WERI-Rb-1 (cell line): ENCODE results near the gene DDX52.

Experiments
- DNase-seq: peaks from one replicate; pipeline ENCODE4 v3.0.0-alpha.2; 2020
- H3K27ac ChIP-seq: fragments of 250-450 bp; sonication (Bioruptor Pico); 2 replicates; pipeline ENCODE4 v1.5.1; 2020; ENCODE audit warnings: mild to moderate bottlenecking, moderate library complexity
- H3K27me3 ChIP-seq: fragments of 250-450 bp; sonication (Bioruptor Pico); 2 replicates; pipeline ENCODE4 v1.5.1; 2021; ENCODE audit warnings: mild to moderate bottlenecking, low read depth, moderate library complexity; ENCODE audit not compliant: insufficient read depth, severe bottlenecking
- H3K36me3 ChIP-seq: fragments of 250-450 bp; sonication (Bioruptor Pico); 2 replicates; pipeline ENCODE4 v1.5.1; 2020; ENCODE audit warnings: mild to moderate bottlenecking, moderate library complexity
- H3K4me3 ChIP-seq: 2 replicates; pipeline ENCODE4 v1.5.1; 2011; ENCODE audit warnings: low read depth, mild to moderate bottlenecking, control low read depth, low read length
- H3K9me3 ChIP-seq: fragments of 250-450 bp; sonication (Bioruptor Pico); 2 replicates; pipeline ENCODE4 v1.5.1; 2021; ENCODE audit warnings: mild to moderate bottlenecking, moderate library complexity; ENCODE audit not compliant: severe bottlenecking
- TF ChIP-seq, protein P1 (sequence below): IDR thresholded peaks from 2 replicates; pipeline ENCODE4 v1.5.1; 2011; ENCODE audit warnings: low read depth, mild to moderate bottlenecking, control low read depth, inconsistent platforms, low read length

Gene DDX52

DNA sequence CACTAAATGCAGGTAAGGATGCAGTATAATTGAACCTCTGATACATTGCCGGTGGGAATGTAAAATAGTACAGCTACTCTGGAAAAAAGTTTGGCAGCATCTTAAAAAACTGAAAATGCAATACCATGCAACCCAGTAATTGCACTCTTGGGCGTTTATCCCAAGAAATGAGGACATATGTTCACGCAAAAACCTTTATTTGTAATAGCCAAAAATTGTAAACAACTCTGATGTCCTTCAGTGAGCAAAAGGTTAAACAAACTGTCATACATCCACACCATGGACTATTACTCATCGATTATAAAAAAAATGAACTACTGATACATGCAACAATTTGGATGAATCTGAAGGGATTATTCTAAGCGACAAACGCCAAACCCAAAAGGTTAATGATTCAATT, 51.0 kb downstream of the DDX52 start:
- H3K27me3 ChIP-seq: no peaks in the 10 kb centered on the region
- no peak overlapping the region for H3K27ac ChIP-seq
- H3K9me3 ChIP-seq: no peaks in the 10 kb centered on the region
- TF ChIP-seq, protein P1, sequence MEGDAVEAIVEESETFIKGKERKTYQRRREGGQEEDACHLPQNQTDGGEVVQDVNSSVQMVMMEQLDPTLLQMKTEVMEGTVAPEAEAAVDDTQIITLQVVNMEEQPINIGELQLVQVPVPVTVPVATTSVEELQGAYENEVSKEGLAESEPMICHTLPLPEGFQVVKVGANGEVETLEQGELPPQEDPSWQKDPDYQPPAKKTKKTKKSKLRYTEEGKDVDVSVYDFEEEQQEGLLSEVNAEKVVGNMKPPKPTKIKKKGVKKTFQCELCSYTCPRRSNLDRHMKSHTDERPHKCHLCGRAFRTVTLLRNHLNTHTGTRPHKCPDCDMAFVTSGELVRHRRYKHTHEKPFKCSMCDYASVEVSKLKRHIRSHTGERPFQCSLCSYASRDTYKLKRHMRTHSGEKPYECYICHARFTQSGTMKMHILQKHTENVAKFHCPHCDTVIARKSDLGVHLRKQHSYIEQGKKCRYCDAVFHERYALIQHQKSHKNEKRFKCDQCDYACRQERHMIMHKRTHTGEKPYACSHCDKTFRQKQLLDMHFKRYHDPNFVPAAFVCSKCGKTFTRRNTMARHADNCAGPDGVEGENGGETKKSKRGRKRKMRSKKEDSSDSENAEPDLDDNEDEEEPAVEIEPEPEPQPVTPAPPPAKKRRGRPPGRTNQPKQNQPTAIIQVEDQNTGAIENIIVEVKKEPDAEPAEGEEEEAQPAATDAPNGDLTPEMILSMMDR: no peak
- peaks cover 47% of the 10 kb centered on the region for H3K36me3 ChIP-seq
- no peak overlapping the region for H3K4me3 ChIP-seq
- DNase-seq: no peak

DNA sequence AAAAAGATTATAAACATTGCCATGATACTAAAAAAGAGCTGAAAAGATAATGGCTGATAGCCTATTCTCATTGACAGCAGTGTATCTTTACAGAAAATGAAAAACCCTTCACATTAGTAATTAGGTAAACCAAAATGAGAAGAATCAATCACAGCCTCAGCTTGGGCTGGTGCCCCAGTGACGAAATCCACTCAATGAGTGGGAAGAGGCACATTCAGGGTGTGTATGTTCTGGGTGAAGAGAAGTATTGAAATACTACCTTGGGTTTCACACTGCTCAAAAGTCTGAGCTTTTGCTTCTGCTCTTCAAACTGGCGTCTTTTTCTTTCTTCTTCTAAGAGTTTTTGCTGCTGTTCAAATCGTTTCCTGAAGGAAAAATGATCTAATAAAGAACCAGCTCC, 58.2 kb downstream of the DDX52 start:
- Histone ChIP-seq H3K4me3 (no peak overlapping the region), H3K9me3 (no peaks in the 10 kb centered on the region), H3K36me3 (peaks cover 40% of the 10 kb centered on the region), H3K27me3 (no peaks in the 10 kb centered on the region), H3K27ac (no peak overlapping the region)
- no peak for DNase-seq
- TF ChIP-seq, protein P1: no peak

DNA sequence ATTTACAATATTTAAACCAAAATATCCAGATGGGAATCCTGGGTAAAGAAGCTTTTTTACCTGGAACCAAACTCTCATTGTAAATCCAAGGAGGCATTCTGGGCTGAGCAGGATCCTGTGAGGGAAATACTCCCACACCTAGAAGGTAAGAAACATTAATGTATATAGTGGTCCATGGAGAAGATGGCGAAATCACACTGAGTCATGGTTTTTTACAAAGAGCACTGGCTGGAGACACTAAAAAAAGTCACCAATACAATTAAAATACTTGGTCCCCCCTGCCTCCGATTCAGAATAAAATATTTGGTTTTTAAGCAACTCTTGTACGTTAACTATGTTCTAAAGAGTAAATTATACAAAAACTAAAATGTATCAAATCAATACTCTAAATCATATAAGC, 67.0 kb downstream of the DDX52 start:
- Histone ChIP-seq H3K4me3 (no peak overlapping the region), H3K27ac (no peak overlapping the region), H3K27me3 (no peaks in the 10 kb centered on the region), H3K9me3 (no peaks in the 10 kb centered on the region), H3K36me3 (peaks cover 33% of the 10 kb centered on the region)
- TF ChIP-seq, protein P1: no peak
- no peak for DNase-seq

DNA sequence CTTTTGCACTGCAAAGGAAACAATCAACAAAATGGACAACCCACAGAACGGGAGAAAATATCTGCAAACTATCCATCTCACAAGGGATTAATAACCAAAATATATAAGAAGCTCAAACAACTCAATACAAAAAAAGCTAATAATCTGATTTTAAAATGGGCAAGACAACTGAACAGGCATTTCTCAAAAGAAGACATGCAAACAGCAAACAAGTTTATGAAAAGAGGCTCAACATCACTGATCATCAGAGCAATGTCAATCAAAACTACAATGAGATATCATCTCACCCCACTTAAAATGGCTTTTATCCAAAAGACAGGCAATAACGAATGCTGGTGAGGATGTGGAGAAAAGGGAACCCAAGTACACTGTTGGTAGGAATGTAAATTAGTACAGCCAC, 68.8 kb downstream of the DDX52 start:
- DNase-seq: no peak
- H3K9me3 ChIP-seq: no peaks in the 10 kb centered on the region
- TF ChIP-seq, protein P1: no peak
- no peak overlapping the region for H3K4me3 ChIP-seq
- H3K27ac ChIP-seq: no peak overlapping the region
- peaks cover 40% of the 10 kb centered on the region for H3K36me3 ChIP-seq
- no peaks in the 10 kb centered on the region for H3K27me3 ChIP-seq

DNA sequence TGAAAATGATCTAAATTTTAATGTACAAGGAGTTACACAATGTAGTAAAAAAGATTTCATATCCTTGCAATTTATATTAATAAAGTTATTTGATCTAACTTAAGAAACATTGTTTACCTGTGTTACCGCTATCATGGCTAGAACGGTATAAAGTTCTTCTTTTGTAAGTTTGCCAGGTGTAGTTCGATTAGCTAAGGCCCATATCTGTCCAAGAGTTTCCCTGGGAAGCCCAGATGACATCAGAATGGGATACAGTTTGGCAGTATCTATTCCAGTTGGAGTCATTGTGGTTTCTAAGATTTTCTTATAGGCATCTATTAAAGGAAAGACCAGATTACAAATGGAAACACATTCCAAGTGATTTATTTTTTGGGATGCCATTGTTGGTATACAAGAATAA, 71.6 kb downstream of the DDX52 start:
- Histone ChIP-seq H3K36me3 (peaks cover 51% of the 10 kb centered on the region), H3K4me3 (no peak overlapping the region), H3K27me3 (no peaks in the 10 kb centered on the region), H3K9me3 (no peaks in the 10 kb centered on the region), H3K27ac (no peak overlapping the region)
- TF ChIP-seq, protein P1: no peak
- no peak for DNase-seq

DNA sequence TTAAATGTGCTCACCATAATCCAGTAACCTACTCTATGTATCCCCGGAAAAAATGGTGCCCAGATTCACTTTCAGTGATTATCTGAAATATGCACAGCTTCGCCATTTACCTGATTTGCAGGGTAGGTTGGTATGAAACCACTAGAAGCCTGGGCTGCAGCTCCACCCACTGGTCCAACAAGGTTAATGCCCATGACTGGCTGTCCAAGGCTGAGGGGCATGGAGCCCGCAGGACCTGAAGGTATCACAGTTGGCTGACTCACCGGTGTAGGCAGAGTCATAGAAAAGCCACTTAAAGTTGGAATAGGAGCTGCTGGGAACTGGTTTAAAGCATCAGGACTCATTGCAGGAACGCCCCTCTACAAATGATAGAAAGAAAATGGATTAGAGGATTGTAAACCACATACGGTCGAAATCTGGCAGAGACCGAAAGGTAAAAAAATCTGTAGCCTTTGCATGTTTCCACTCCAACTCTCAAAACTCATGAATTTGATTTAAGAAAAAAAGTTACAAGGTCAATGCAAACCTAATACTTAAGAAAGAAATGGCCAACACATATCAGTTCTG, 72.6 kb downstream of the DDX52 start:
- H3K27me3 ChIP-seq: no peaks in the 10 kb centered on the region
- H3K27ac ChIP-seq: no peak overlapping the region
- TF ChIP-seq, protein P1: peak; percentile 79
- no peaks in the 10 kb centered on the region for H3K9me3 ChIP-seq
- no peak overlapping the region for H3K4me3 ChIP-seq
- peaks cover 49% of the 10 kb centered on the region for H3K36me3 ChIP-seq
- peak; percentile 70 for DNase-seq
